BJ (cell line): ENCODE results near the gene KCNK13. TPM values are rescaled to one million over a fixed set of nuclear protein-coding genes. Genes with fewer than 3 reads are reported as not detected.
A peak's percentile ranks its signal among the peaks of the same experiment; 100 is the strongest.

Source experiments
- CTCF ChIA-PET: fragments of 350-600 bp; formaldehyde crosslinking; extraction: SDS; loops from one replicate; lab custom pipeline; 2021; ENCODE audit warnings: antibody characterized with exemption, inconsistent platforms; lab: Yijun Ruan, JAX
- POLR2A ChIA-PET: fragments of 300-600 bp; sonication (Branson Sonifier 250); formaldehyde crosslinking; extraction: SDS; loops from one replicate; lab custom pipeline; 2021; ENCODE audit warnings: antibody characterized with exemption; lab: Charles Lee
- DNase-seq: peaks from one replicate; pipeline ENCODE4 v3.0.0-alpha.2; 2011; ENCODE audit warnings: low read depth
- H3K27me3 ChIP-seq: 2 replicates; pipeline ENCODE4 v1.6.0; 2011; ENCODE audit warnings: low read length; ENCODE audit not compliant: control insufficient read depth, insufficient read depth
- H3K36me3 ChIP-seq: 2 replicates; pipeline ENCODE4 v1.5.1; 2011; ENCODE audit warnings: low read length; ENCODE audit not compliant: control insufficient read depth, insufficient read depth
- H3K4me3 ChIP-seq: 2 replicates; pipeline ENCODE4 v1.5.1; 2011; ENCODE audit warnings: low read depth, mild to moderate bottlenecking, control low read depth, low read length
- CTCF ChIP-seq: IDR thresholded peaks from 2 replicates; pipeline ENCODE4 v1.5.1; 2011; ENCODE audit warnings: low read depth, mild to moderate bottlenecking, control low read depth, inconsistent platforms, low read length, moderate library complexity; ENCODE audit not compliant: insufficient read depth
- polyA plus RNA-seq: library from polyadenylated mRNA; depleted of rRNA; stranded (reverse); fragments of >200 nt; gene quantifications from 2 replicates; pipeline ENCODE4 v1.2.3, GENCODE V29; 2011

The KCNK13 gene
- polyA plus RNA-seq, 1 experiment = not detected

DNA sequence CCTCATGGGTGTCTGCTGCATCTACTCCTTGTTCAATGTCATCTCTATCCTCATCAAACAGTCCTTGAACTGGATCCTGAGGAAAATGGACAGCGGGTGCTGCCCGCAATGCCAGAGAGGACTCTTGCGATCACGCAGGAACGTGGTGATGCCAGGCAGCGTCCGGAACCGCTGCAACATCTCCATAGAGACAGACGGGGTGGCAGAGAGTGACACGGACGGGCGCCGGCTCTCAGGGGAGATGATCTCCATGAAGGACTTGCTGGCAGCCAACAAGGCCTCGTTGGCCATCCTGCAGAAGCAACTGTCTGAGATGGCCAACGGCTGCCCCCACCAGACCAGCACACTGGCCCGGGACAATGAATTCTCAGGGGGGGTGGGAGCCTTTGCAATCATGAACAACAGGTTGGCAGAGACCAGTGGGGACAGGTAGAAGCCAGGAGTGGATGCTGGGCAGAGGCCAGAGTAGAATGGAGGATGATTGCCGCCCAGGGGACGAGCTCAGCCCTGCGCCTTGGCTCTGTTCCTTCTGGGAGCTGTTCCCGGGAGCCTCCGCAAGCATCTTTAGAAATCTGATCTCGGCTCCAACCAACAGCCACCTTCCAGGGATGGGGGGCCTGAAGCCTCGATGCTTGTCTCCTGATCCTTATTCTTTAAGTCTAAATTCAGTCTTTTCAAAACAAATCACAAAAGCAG, 122.9 kb downstream of the KCNK13 start:
- CTCF ChIA-PET = no interaction called here
- DNase-seq = no peak
- no peak overlapping the region for H3K4me3 ChIP-seq
- H3K36me3 ChIP-seq = no peaks in the 10 kb centered on the region
- no peak for TF ChIP-seq CTCF
- H3K27me3 ChIP-seq = no peaks in the 10 kb centered on the region
- POLR2A ChIA-PET = no interaction called here

DNA sequence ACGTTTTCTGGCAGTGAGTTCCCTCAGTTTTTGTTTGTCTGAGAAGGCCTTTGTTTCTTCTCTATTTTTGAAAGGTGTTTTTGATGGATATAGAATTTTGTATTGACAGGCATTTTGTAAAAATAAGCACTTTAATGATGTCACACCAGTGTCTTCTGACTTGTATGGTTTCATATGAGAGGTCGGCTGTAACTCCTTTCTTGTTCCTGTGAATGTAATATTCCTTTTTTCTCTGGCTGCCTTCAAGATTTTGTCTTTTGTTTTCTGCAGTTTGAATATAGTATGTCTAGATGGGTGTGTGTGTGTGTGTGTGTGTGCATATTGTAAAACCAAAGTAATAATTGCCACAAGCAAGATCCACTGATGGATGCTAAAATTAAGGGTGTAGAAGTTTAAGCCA, 126.8 kb downstream of the KCNK13 start:
- no peak for TF ChIP-seq CTCF
- DNase-seq = no peak
- POLR2A ChIA-PET = no interaction called here
- Histone ChIP-seq H3K4me3 (no peak overlapping the region), H3K27me3 (no peaks in the 10 kb centered on the region), H3K36me3 (no peaks in the 10 kb centered on the region)
- CTCF ChIA-PET = interaction anchor here (1.0 kb wide), 1 partner anchor 46 kb away, joined by 3 read pairs; no protein-coding TSS in a partner anchor

DNA sequence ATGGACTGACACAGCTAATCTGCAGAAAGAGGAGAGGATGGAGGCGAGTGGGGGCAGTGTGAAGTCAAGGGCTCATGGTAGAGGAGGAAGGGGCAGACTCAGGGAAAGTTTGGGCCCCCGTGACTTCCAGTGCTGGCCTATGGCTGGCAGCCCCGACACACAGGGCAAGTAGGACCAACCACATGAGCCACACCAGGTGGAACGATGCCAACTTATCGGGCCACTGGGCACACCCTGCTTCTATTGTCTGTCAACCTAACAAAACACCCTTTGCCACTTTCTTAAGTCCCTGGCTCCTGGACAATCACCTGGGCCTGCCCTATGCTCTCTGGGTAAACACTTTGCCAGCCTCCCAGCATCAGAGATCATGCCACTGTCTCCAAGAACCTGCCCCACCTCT, 129.4 kb downstream of the KCNK13 start:
- Histone ChIP-seq H3K4me3 (no peak overlapping the region), H3K27me3 (no peaks in the 10 kb centered on the region), H3K36me3 (no peaks in the 10 kb centered on the region)
- CTCF ChIA-PET = no interaction called here
- no peak for TF ChIP-seq CTCF
- POLR2A ChIA-PET = no interaction called here
- no peak for DNase-seq

DNA sequence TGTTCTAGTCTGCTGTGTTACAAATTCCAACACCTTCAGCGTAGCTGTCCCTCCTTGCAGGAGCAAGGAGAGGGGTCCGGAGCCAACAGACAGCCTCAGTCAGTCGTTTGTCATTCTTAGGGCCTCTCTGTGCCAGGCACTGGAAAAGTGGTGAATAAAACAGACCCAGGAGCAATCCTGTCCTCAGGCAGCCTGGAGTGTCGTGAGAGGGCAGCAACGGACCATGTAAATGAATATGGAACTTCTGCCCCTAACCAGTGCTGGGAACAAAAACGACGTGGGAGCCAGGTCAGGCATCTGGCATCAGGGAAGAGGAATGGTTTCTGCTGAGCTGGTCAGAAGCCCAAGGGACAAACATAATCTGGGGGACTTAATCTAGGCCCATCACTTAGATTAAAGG, 129.8 kb downstream of the KCNK13 start:
- no peak for TF ChIP-seq CTCF
- ChIA-PET CTCF (interaction anchor here (2.1 kb wide), 1 partner anchor 44 kb away, joined by 6 read pairs; no protein-coding TSS in a partner anchor), POLR2A (no interaction called here)
- DNase-seq = no peak
- Histone ChIP-seq H3K4me3 (no peak overlapping the region), H3K27me3 (no peaks in the 10 kb centered on the region), H3K36me3 (no peaks in the 10 kb centered on the region)

DNA sequence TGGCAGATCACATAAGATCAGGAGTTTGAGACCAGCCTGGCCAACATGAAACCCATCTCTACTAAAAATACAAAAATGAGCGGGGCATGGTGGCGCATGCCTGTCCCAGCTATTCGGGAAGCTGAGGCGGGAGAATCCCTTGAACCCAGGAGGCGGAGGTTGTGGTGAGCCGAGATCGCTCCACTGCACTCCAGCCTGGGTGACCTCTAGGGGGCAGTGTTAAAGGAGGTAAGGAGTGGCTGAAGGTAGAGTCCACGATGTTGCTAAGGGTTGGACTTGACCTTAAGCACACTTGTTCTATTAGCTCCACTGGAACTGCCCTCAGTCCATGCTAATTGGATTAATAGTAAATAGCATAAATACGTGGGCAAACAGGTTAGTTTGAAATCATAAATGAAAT, 132.1 kb downstream of the KCNK13 start:
- TF ChIP-seq CTCF = 0 out of 2 replicates have a peak, but pooled peaks have one; percentile 20
- CTCF ChIA-PET = interaction anchor here (1.0 kb wide), 1 partner anchor 28 kb away, joined by 3 read pairs; no protein-coding TSS in a partner anchor
- POLR2A ChIA-PET = no interaction called here
- Histone ChIP-seq H3K27me3 (no peaks in the 10 kb centered on the region), H3K36me3 (no peaks in the 10 kb centered on the region), H3K4me3 (no peak overlapping the region)
- no peak for DNase-seq
